ENCODE data around the gene PCDH9. TPM values are rescaled to one million over a fixed set of nuclear protein-coding genes. Genes with fewer than 3 reads are reported as not detected.

Gene PCDH9
- total and polyA plus RNA-seq, 10 donors: 0.24 to 8.1 (median 3.8) TPM

GRCh38 chr13:67048821-67049150 is 181.3 kb downstream of the PCDH9 start:
- TF ChIP-seq POLR2AphosphoS5 (IDR thresholded peaks at IDR 0.05) (no peak), POLR2A (IDR thresholded peaks at IDR 0.05) (no peak), CTCF (IDR thresholded peaks at IDR 0.05 in 8 of 11, conservative IDR thresholded peaks at IDR 0.05 in 3 of 11) (no peak)
- H3K27me3 ChIP-seq (replicated peaks in 1 of 7): no peaks in the 10 kb centered on the region
- no peaks in the 10 kb centered on the region for H3K4me1 ChIP-seq
- WGBS, 5 donors: 82 to 90% (median 85%) methylated on average over 2 of the region's 2 CpGs
- no peak overlapping the region for H3K4me3 ChIP-seq
- DNase-seq: no peak
- no peaks in the 10 kb centered on the region for H3K36me3 ChIP-seq
- H3K9me3 ChIP-seq: no peaks in the 10 kb centered on the region
- no peak overlapping the region for H3K27ac ChIP-seq
- intact Hi-C loops (cut with DNase I; ENCODE audit: low total_unique reads): no loop called here

- no peaks in the 10 kb centered on the region for H3K36me3 ChIP-seq
- 19 to 34% (median 25%) methylated on average over 4 of the region's 4 CpGs for WGBS, 5 donors
- no peak for DNase-seq
- H3K27ac ChIP-seq: no peak overlapping the region
- no peaks in the 10 kb centered on the region for H3K9me3 ChIP-seq
- intact Hi-C loops (cut with DNase I; ENCODE audit: low total_unique reads): no loop called here
- TF ChIP-seq POLR2A (IDR thresholded peaks at IDR 0.05) (no peak), POLR2AphosphoS5 (IDR thresholded peaks at IDR 0.05) (no peak)
- H3K4me3 ChIP-seq: no peak overlapping the region
- no peaks in the 10 kb centered on the region for H3K4me1 ChIP-seq
- H3K27me3 ChIP-seq (replicated peaks in 1 of 7): no peaks in the 10 kb centered on the region
These were observed 181.9 kb downstream of the PCDH9 start for GRCh38 chr13:67048084-67048820.

GRCh38 chr13:67045357-67045756 is 184.8 kb downstream of the PCDH9 start:
- Histone ChIP-seq H3K9me3 (no peaks in the 10 kb centered on the region), H3K4me3 (no peak overlapping the region), H3K27me3 (replicated peaks in 1 of 7) (no peaks in the 10 kb centered on the region), H3K36me3 (no peaks in the 10 kb centered on the region), H3K4me1 (no peaks in the 10 kb centered on the region), H3K27ac (no peak overlapping the region)
- 63 to 90% (median 84%) methylated on average over 1 of the region's 1 CpG for WGBS, 5 donors
- intact Hi-C loops (cut with DNase I; ENCODE audit: low total_unique reads): no loop called here
- DNase-seq: no peak
- TF ChIP-seq POLR2AphosphoS5 (IDR thresholded peaks at IDR 0.05) (no peak), CTCF (IDR thresholded peaks at IDR 0.05 in 8 of 11, conservative IDR thresholded peaks at IDR 0.05 in 3 of 11) (no peak), POLR2A (IDR thresholded peaks at IDR 0.05) (no peak)

- 61 to 81% (median 73%) methylated on average over 1 of the region's 1 CpG for WGBS, 5 donors
- Histone ChIP-seq H3K9me3 (no peaks in the 10 kb centered on the region), H3K27ac (no peak overlapping the region), H3K27me3 (replicated peaks in 1 of 7) (no peaks in the 10 kb centered on the region), H3K36me3 (no peaks in the 10 kb centered on the region), H3K4me1 (no peaks in the 10 kb centered on the region), H3K4me3 (no peak overlapping the region)
- no peak for DNase-seq
- intact Hi-C loops (cut with DNase I; ENCODE audit: low total_unique reads): no loop called here
- TF ChIP-seq POLR2A (IDR thresholded peaks at IDR 0.05): no peak
- TF ChIP-seq CTCF (IDR thresholded peaks at IDR 0.05 in 8 of 11, conservative IDR thresholded peaks at IDR 0.05 in 3 of 11): no peak
- no peak for TF ChIP-seq POLR2AphosphoS5 (IDR thresholded peaks at IDR 0.05)
These were observed 186.2 kb downstream of the PCDH9 start for GRCh38 chr13:67043901-67044300.
